ENCODE measurements around the gene SRD5A3. TPM values are rescaled to one million over a fixed set of nuclear protein-coding genes. Genes with fewer than 3 reads are reported as not detected.

Gene SRD5A3
- total and polyA plus RNA-seq, 9 of the 15 experiments (the other 6 are each of a cell fraction or from before 2014, with no cell fraction given) = 2.5 to 37.0 (median 13.3) TPM

DNA sequence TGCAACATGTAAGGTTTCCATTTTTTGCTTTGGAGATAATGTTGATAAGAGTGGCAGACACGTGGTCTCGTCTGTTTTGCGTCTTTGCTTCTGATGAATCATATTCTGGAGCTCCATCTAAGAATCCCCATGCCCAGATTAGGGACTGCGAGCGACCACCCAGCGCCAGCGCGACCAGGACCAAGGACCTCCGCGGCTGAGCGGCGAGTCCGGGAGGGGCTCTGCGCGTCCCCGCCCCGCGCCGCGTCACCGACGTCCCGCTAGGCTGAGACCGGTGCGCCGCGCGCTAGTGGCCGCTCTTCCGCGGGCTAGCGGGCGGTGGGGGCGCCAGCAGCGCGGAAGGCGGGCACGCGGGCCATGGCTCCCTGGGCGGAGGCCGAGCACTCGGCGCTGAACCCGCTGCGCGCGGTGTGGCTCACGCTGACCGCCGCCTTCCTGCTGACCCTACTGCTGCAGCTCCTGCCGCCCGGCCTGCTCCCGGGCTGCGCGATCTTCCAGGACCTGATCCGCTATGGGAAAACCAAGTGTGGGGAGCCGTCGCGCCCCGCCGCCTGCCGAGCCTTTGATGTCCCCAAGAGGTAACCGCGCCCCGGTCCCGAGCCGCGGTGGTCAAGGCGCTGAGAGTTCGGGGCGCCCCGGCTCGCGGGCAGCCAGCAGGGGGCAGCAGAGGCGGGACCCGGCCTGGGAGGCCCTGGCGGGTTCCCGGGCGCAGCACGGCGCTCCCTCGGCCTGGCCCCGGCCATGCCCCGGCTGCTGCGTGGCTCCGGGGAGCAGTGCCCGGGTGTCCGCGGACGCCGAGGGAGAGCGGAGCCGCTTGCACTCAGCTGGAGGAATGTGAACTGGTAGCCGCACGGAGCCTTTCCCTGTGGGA, at the start of gene SRD5A3 (continued):
- TF ChIP-seq, protein P1, sequence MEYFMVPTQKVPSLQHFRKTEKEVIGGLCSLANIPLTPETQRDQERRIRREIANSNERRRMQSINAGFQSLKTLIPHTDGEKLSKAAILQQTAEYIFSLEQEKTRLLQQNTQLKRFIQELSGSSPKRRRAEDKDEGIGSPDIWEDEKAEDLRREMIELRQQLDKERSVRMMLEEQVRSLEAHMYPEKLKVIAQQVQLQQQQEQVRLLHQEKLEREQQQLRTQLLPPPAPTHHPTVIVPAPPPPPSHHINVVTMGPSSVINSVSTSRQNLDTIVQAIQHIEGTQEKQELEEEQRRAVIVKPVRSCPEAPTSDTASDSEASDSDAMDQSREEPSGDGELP (CRISPR knock-in tag; IDR thresholded peaks at IDR 0.05; ENCODE audit: borderline replicate concordance) = peak; percentile 80
- TF ChIP-seq, protein P2, sequence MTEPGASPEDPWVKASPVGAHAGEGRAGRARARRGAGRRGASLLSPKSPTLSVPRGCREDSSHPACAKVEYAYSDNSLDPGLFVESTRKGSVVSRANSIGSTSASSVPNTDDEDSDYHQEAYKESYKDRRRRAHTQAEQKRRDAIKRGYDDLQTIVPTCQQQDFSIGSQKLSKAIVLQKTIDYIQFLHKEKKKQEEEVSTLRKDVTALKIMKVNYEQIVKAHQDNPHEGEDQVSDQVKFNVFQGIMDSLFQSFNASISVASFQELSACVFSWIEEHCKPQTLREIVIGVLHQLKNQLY (CRISPR knock-in tag; conservative IDR thresholded peaks at IDR 0.05) = no peak
- TF ChIP-seq, protein P3, sequence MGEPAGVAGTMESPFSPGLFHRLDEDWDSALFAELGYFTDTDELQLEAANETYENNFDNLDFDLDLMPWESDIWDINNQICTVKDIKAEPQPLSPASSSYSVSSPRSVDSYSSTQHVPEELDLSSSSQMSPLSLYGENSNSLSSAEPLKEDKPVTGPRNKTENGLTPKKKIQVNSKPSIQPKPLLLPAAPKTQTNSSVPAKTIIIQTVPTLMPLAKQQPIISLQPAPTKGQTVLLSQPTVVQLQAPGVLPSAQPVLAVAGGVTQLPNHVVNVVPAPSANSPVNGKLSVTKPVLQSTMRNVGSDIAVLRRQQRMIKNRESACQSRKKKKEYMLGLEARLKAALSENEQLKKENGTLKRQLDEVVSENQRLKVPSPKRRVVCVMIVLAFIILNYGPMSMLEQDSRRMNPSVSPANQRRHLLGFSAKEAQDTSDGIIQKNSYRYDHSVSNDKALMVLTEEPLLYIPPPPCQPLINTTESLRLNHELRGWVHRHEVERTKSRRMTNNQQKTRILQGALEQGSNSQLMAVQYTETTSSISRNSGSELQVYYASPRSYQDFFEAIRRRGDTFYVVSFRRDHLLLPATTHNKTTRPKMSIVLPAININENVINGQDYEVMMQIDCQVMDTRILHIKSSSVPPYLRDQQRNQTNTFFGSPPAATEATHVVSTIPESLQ (CRISPR knock-in tag; IDR thresholded peaks at IDR 0.05) = no peak; the same call in 1 of the 2 replicates
- TF ChIP-seq ARID1B (IDR thresholded peaks at IDR 0.05) = no peak; the same call in 1 of the 2 replicates
- peak; percentile 92 for TF ChIP-seq KLF1 (tag; IDR thresholded peaks at IDR 0.05)
- no peak for TF ChIP-seq ASH1L (IDR thresholded peaks at IDR 0.05; ENCODE audit: borderline replicate concordance, low read depth, partially characterized antibody)
- TF ChIP-seq ZNF707 (CRISPR knock-in tag; conservative IDR thresholded peaks at IDR 0.05) = no peak
- TF ChIP-seq ZNF280B (CRISPR knock-in tag; IDR thresholded peaks at IDR 0.05) = 0 out of 2 replicates have a peak, but pooled peaks have one; percentile 35
- peak; percentile 81 for TF ChIP-seq GABPB1 (CRISPR knock-in tag; IDR thresholded peaks at IDR 0.05)
- TF ChIP-seq VEZF1 (CRISPR knock-in tag; IDR thresholded peaks at IDR 0.05) = peak; percentile 89
- TF ChIP-seq MTA1 (IDR thresholded peaks at IDR 0.05; ENCODE audit: borderline replicate concordance) = no peak
- no peak for TF ChIP-seq ZNF551 (CRISPR knock-in tag; IDR thresholded peaks at IDR 0.05)
- TF ChIP-seq, protein P4, sequence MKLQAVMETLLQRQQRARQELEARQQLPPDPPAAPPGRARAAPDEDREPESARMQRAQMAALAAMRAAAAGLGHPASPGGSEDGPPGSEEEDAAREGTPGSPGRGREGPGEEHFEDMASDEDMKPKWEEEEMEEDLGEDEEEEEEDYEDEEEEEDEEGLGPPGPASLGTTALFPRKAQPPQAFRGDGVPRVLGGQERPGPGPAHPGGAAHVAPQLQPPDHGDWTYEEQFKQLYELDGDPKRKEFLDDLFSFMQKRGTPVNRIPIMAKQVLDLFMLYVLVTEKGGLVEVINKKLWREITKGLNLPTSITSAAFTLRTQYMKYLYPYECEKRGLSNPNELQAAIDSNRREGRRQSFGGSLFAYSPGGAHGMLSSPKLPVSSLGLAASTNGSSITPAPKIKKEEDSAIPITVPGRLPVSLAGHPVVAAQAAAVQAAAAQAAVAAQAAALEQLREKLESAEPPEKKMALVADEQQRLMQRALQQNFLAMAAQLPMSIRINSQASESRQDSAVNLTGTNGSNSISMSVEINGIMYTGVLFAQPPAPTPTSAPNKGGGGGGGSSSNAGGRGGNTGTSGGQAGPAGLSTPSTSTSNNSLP (IDR thresholded peaks at IDR 0.05; ENCODE audit: borderline replicate concordance, low read depth, low read length) = no peak
- TF ChIP-seq BRF1 (IDR thresholded peaks at IDR 0.05; ENCODE audit: borderline replicate concordance, extremely low read depth, insufficient read length) = no peak
- no peak for TF ChIP-seq MCM5 (IDR thresholded peaks at IDR 0.05; ENCODE audit: low read depth)
- peak; percentile 78; the same call in 1 of the 2 replicates for TF ChIP-seq CAMTA2 (CRISPR knock-in tag; conservative IDR thresholded peaks at IDR 0.05)
